K562 (cell line): ENCODE measurements around the gene WIF1. TPM values are rescaled to one million over a fixed set of nuclear protein-coding genes. Genes with fewer than 3 reads are reported as not detected.

Experiments used
- BHLHE40 ChIP-seq: IDR thresholded peaks from 2 replicates; pipeline ENCODE4 v1.6.1; 2011; ENCODE audit warnings: low read length, improper control_type of control experiment
- CCAR2 ChIP-seq: fragments of 200-400 bp; formaldehyde crosslinking; IDR thresholded peaks from 2 replicates; pipeline ENCODE4 v1.6.1; 2017; ENCODE audit warnings: mild to moderate bottlenecking, low read depth, low read length
- EHMT2 ChIP-seq: fragments of 450-650 bp; IDR thresholded peaks from 2 replicates; pipeline ENCODE4 v1.6.1; 2018; ENCODE audit warnings: antibody characterized with exemption
- ESRRA ChIP-seq: fragments of 450-650 bp; IDR thresholded peaks from 2 replicates; pipeline ENCODE4 v1.6.1; 2014; ENCODE audit warnings: low read depth, mild to moderate bottlenecking, moderate library complexity, borderline replicate concordance
- MAZ ChIP-seq, 2 experiments: fragments of 450-650 bp in 1 of 2; sonication (generic) in 1 of 2; formaldehyde crosslinking; IDR thresholded peaks in 1 of 2; conservative IDR thresholded peaks in 1 of 2; 2 replicates each; pipeline versions ENCODE4 v1.4.0 to v1.5.0; 2020; ENCODE audit warnings: mild to moderate bottlenecking in 1 of 2, missing genetic modification reagents in 1 of 2
- NRF1 ChIP-seq, 2 experiments: fragments of 450-650 bp; IDR thresholded peaks in 1 of 2; conservative IDR thresholded peaks in 1 of 2; 2 replicates each; pipeline ENCODE4 v1.6.1; 2014; ENCODE audit warnings: mild to moderate bottlenecking in 2 of 2
- RBM39 ChIP-seq: fragments of 200-400 bp; formaldehyde crosslinking; optimal IDR thresholded peaks from 2 replicates; pipeline ENCODE3; 2018; ENCODE audit warnings: low read depth, low read length
- TAF7 ChIP-seq: fragments of 450-650 bp; IDR thresholded peaks from 2 replicates; pipeline ENCODE4 v1.6.1; 2016; ENCODE audit warnings: missing genetic modification characterization, missing compliant biosample characterization
- TAF9B ChIP-seq: fragments of 450-650 bp; IDR thresholded peaks from 2 replicates; pipeline ENCODE4 v1.6.1; 2018; ENCODE audit warnings: mild to moderate bottlenecking; ENCODE audit not compliant: partially characterized antibody
- ZNF184 ChIP-seq: sonication (generic); formaldehyde crosslinking; IDR thresholded peaks from 2 replicates; pipeline ENCODE4 v1.5.0; 2020; ENCODE audit warnings: missing genetic modification reagents
- ZNF431 ChIP-seq: sonication (generic); formaldehyde crosslinking; IDR thresholded peaks from 2 replicates; pipeline ENCODE4 v1.8.0; 2022; ENCODE audit warnings: mild to moderate bottlenecking, missing genetic modification reagents
- polyA plus RNA-seq, 8 experiments: library from polyadenylated mRNA; depleted of rRNA in 4 of 8; stranded (reverse) in 5 of 8; unstranded in 3 of 8; fragments of >200 nt; fragmentation: Nextera tagmentation in 2 of 8; fragmentation: Illumina TruSeq in 1 of 8; extraction: Ambion mirVana in 2 of 8; extraction: Trizol in 1 of 8; gene quantifications; 2 replicates each; pipeline versions ENCODE4 v1.2.1 to v1.2.3, GENCODE V29; 2011 to 2014; ENCODE audit warnings: inconsistent platforms in 1 of 8, missing spikeins in 1 of 8
- total RNA-seq, 7 experiments: library from RNA; depleted of rRNA in 6 of 7; stranded (reverse); fragments of >200 nt in 6 of 7; fragmentation: Illumina TruSeq in 2 of 7; extraction: Trizol in 2 of 7; gene quantifications; 2 replicates each; pipeline versions ENCODE4 v1.2.1 to v1.2.3, GENCODE V29; 2011 to 2021; ENCODE audit warnings: low replicate concordance in 1 of 7
- TF ChIP-seq, protein P1 (sequence below), 2 experiments: fragments of 450-650 bp; IDR thresholded peaks; 2 replicates each; pipeline ENCODE4 v1.6.1; 2018; ENCODE audit warnings: mild to moderate bottlenecking in 2 of 2, low read depth in 1 of 2; ENCODE audit not compliant: partially characterized antibody in 2 of 2
- TF ChIP-seq, protein P2 (sequence below): fragments of 250-450 bp; sonication (Bioruptor Pico); IDR thresholded peaks from 2 replicates; pipeline ENCODE4 v1.8.0; 2021; ENCODE audit warnings: moderate library complexity, mild to moderate bottlenecking, inconsistent platforms
- TF ChIP-seq, protein P3 (sequence below): fragments of 450-650 bp; IDR thresholded peaks from 2 replicates; pipeline ENCODE4 v1.6.1; 2016
- TF ChIP-seq, protein P4 (sequence below): fragments of 150-350 bp; conservative IDR thresholded peaks from 2 replicates; pipeline ENCODE4 v1.6.1; 2014; ENCODE audit warnings: low read length

WIF1 gene
- total and polyA plus RNA-seq, 9 of the 15 experiments (the other 6 are each of a cell fraction or from before 2014, with no cell fraction given): not detected

DNA sequence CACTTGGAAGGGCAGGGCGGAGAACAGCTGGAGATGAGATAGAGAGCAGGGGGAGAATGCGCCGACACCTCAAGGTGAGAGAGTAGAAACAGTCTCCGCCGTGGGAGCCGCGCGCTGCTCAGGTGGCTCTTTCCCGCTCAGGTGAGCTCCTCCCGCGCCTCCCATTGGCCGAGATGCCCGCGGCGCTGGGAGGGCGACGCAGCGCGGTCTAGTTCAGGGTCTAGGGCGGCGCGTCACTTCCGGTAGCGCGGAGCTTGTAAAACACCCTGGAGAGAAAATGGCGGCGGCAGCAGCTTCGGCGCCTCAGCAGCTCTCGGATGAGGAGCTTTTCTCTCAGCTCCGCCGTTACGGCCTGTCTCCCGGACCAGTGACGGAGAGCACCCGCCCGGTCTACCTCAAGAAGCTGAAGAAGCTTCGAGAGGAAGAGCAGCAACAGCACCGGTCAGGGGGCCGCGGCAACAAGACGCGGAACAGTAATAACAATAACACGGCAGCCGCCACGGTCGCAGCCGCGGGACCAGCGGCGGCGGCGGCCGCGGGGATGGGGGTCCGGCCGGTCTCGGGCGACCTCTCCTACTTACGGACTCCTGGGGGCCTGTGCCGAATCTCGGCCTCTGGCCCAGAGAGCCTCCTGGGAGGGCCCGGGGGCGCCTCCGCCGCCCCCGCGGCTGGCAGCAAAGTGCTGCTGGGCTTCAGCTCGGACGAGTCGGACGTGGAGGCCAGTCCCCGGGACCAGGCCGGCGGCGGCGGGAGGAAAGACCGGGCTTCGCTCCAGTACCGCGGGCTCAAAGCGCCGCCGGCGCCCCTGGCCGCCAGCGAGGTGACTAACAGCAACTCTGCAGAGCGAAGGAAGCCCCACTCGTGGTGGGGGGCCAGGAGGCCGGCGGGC lies 48.5 kb upstream of the WIF1 start, which contains the start of gene LEMD3 (continued):
- TF ChIP-seq, protein P1, sequence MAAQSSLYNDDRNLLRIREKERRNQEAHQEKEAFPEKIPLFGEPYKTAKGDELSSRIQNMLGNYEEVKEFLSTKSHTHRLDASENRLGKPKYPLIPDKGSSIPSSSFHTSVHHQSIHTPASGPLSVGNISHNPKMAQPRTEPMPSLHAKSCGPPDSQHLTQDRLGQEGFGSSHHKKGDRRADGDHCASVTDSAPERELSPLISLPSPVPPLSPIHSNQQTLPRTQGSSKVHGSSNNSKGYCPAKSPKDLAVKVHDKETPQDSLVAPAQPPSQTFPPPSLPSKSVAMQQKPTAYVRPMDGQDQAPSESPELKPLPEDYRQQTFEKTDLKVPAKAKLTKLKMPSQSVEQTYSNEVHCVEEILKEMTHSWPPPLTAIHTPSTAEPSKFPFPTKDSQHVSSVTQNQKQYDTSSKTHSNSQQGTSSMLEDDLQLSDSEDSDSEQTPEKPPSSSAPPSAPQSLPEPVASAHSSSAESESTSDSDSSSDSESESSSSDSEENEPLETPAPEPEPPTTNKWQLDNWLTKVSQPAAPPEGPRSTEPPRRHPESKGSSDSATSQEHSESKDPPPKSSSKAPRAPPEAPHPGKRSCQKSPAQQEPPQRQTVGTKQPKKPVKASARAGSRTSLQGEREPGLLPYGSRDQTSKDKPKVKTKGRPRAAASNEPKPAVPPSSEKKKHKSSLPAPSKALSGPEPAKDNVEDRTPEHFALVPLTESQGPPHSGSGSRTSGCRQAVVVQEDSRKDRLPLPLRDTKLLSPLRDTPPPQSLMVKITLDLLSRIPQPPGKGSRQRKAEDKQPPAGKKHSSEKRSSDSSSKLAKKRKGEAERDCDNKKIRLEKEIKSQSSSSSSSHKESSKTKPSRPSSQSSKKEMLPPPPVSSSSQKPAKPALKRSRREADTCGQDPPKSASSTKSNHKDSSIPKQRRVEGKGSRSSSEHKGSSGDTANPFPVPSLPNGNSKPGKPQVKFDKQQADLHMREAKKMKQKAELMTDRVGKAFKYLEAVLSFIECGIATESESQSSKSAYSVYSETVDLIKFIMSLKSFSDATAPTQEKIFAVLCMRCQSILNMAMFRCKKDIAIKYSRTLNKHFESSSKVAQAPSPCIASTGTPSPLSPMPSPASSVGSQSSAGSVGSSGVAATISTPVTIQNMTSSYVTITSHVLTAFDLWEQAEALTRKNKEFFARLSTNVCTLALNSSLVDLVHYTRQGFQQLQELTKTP (IDR thresholded peaks at IDR 0.05; ENCODE audit: low read depth in 1 of 2, partially characterized antibody in 2 of 2): no peak
- no peak for TF ChIP-seq RBM39
- peak; percentile 81; the same call in 1 of the 2 replicates for TF ChIP-seq ZNF431 (CRISPR knock-in tag)
- TF ChIP-seq MAZ (CRISPR knock-in tag; conservative IDR thresholded peaks at IDR 0.05 in 1 of 2, IDR thresholded peaks at IDR 0.05 in 1 of 2): peak in 1 of 2 experiments; percentile 74; a peak in 3 of 4 replicates
- TF ChIP-seq, protein P2, sequence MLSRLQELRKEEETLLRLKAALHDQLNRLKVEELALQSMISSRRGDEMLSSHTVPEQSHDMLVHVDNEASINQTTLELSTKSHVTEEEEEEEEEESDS (CRISPR knock-in tag): no peak
- TF ChIP-seq ESRRA: no peak; the same call in 1 of the 2 replicates
- TF ChIP-seq ZNF184 (CRISPR knock-in tag): no peak
- TF ChIP-seq BHLHE40: peak; percentile 28; the same call in 1 of the 2 replicates
- peak; percentile 87 for TF ChIP-seq TAF9B
- no peak for TF ChIP-seq EHMT2
- TF ChIP-seq NRF1 (conservative IDR thresholded peaks at IDR 0.05 in 1 of 2, IDR thresholded peaks at IDR 0.05 in 1 of 2): peak; percentile 75 to 78
- TF ChIP-seq, protein P3, sequence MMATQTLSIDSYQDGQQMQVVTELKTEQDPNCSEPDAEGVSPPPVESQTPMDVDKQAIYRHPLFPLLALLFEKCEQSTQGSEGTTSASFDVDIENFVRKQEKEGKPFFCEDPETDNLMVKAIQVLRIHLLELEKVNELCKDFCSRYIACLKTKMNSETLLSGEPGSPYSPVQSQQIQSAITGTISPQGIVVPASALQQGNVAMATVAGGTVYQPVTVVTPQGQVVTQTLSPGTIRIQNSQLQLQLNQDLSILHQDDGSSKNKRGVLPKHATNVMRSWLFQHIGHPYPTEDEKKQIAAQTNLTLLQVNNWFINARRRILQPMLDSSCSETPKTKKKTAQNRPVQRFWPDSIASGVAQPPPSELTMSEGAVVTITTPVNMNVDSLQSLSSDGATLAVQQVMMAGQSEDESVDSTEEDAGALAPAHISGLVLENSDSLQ: no peak
- peak; percentile 88 for TF ChIP-seq TAF7 (tag)
- TF ChIP-seq, protein P4, sequence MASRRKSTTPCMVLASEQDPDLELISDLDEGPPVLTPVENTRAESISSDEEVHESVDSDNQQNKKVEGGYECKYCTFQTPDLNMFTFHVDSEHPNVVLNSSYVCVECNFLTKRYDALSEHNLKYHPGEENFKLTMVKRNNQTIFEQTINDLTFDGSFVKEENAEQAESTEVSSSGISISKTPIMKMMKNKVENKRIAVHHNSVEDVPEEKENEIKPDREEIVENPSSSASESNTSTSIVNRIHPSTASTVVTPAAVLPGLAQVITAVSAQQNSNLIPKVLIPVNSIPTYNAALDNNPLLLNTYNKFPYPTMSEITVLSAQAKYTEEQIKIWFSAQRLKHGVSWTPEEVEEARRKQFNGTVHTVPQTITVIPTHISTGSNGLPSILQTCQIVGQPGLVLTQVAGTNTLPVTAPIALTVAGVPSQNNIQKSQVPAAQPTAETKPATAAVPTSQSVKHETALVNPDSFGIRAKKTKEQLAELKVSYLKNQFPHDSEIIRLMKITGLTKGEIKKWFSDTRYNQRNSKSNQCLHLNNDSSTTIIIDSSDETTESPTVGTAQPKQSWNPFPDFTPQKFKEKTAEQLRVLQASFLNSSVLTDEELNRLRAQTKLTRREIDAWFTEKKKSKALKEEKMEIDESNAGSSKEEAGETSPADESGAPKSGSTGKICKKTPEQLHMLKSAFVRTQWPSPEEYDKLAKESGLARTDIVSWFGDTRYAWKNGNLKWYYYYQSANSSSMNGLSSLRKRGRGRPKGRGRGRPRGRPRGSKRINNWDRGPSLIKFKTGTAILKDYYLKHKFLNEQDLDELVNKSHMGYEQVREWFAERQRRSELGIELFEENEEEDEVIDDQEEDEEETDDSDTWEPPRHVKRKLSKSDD: no peak
- TF ChIP-seq CCAR2: no peak
